Sigmoid colon (tissue), 7 donors: ENCODE results near the gene IGDCC3. TPM values are rescaled to one million over a fixed set of nuclear protein-coding genes. Genes with fewer than 3 reads are reported as not detected.

ENCODE experiments used
- DNase-seq: peaks from one replicate; pipeline ENCODE4 v3.0.0-alpha.2; 2019
- H3K27ac ChIP-seq, 4 donors: fragments of 200-600 bp; sonication (generic); one replicate each; pipeline ENCODE4 v1.5.1; 2016 to 2019; ENCODE audit warnings: mild to moderate bottlenecking in 1 of 4
- H3K27me3 ChIP-seq, 3 donors: fragments of 200-600 bp; sonication (generic); one replicate each; pipeline ENCODE4 v1.5.1; 2019; ENCODE audit warnings: mild to moderate bottlenecking in 1 of 3
- H3K36me3 ChIP-seq, 4 donors: fragments of 200-600 bp; sonication (generic); one replicate each; pipeline ENCODE4 v1.5.1; 2016 to 2019
- H3K4me1 ChIP-seq, 4 donors: fragments of 200-600 bp; sonication (generic); one replicate each; pipeline ENCODE4 v1.5.1; 2017 to 2019
- H3K4me3 ChIP-seq, 4 donors: fragments of 200-600 bp; sonication (generic); one replicate each; pipeline ENCODE4 v1.5.1; 2017 to 2019; ENCODE audit warnings: mild to moderate bottlenecking in 2 of 4, moderate library complexity in 1 of 4
- H3K9me3 ChIP-seq, 4 donors: fragments of 200-600 bp in 3 of 4; sonication (generic) in 3 of 4; one replicate each; pipeline versions ENCODE4 v1.5.1 to v1.6.1; 2013 to 2019
- EP300 ChIP-seq, 4 donors: sonication (generic); formaldehyde crosslinking; IDR thresholded peaks; one replicate each; pipeline ENCODE4 v1.6.1; 2017; ENCODE audit warnings: antibody characterized with exemption in 4 of 4
- POLR2A ChIP-seq, 2 donors: fragments of 450-650 bp; IDR thresholded peaks; one replicate each; pipeline ENCODE4 v1.6.1; 2016; ENCODE audit warnings: antibody characterized with exemption in 2 of 2, mild to moderate bottlenecking in 2 of 2, moderate library complexity in 2 of 2
- POLR2AphosphoS5 ChIP-seq, 4 donors: sonication (generic); formaldehyde crosslinking; IDR thresholded peaks; one replicate each; pipeline ENCODE4 v1.6.1; 2017; ENCODE audit warnings: antibody characterized with exemption in 4 of 4
- WGBS, 2 donors: extraction: QIAGEN DNeasy Blood & Tissue Kit; methylation state at CpG; one replicate each; pipeline ENCODE4 v1.1.7; 2013; 5-methylcytosine and 5-hydroxymethylcytosine counted together
- intact Hi-C: fragments of 100-400 bp; cut with DNase I; formaldehyde crosslinking; loops from one replicate; pipeline ENCODE4 v1.15.1; 2023
- polyA plus RNA-seq, 3 donors: library from polyadenylated mRNA; stranded (reverse); fragments of 200-250 nt; gene quantifications; one replicate each; pipeline ENCODE4 v1.2.3, GENCODE V29; 2013
- total RNA-seq, 4 donors: library from RNA; depleted of rRNA; stranded (reverse); fragments of >200 nt; gene quantifications; one replicate each; pipeline ENCODE4 v1.1.0, GENCODE V29; 2016
- TF ChIP-seq, protein P1 (sequence below), 4 experiments: fragments of 450-650 bp in 3 of 4; fragments of 200-600 bp in 1 of 4; IDR thresholded peaks; one replicate each; pipeline ENCODE4 v1.5.1; 2016 to 2019; ENCODE audit warnings: antibody characterized with exemption in 4 of 4, mild to moderate bottlenecking in 3 of 4, moderate library complexity in 2 of 4
- donor health status: healthy with polysubstance abuse.
- donor health status: Bipolar disorder and iron deficiency.
- donor health status: healthy.

IGDCC3 gene
- total and polyA plus RNA-seq, 7 donors: under 0.01 to 0.55 (median 0.12) TPM; not detected in 2

DNA sequence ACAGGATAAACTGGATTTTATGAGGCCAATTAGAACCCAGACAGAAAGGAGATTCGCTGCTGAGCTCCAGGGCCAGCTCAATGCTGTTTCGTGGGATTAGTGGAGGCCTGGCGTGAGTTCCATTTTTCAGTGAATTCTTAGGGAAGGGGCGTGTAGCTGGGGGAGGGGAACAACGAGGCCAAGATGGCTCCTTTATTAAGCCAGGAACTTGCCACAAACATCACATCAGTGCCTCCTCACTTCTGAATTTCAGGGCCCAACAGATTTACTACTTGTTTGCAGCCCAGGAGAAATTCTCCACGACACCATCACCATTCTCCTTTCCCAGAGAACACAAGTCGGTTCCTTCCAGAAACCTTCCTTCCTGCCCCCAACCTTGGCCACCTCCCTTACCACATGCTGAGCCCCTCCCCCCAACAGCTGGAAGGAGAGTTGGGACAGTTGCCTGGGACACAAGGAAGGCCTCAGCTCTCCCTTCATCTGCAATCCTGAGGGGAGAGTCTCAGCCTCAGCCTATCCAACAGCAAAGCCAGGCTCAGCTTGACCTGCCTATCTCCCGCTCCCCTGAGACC is 39.1 kb upstream of the IGDCC3 start:
- peaks cover 0 to 21% (median 18%) of the 10 kb centered on the region in 4 donors for H3K4me1 ChIP-seq
- H3K4me3 ChIP-seq: no peak overlapping the region
- no peaks in the 10 kb centered on the region for H3K36me3 ChIP-seq
- intact Hi-C loops: no loop called here
- DNase-seq: peak; percentile 71
- no peak for TF ChIP-seq POLR2A (IDR thresholded peaks at IDR 0.05)
- TF ChIP-seq POLR2AphosphoS5 (IDR thresholded peaks at IDR 0.05): no peak
- TF ChIP-seq, protein P1, sequence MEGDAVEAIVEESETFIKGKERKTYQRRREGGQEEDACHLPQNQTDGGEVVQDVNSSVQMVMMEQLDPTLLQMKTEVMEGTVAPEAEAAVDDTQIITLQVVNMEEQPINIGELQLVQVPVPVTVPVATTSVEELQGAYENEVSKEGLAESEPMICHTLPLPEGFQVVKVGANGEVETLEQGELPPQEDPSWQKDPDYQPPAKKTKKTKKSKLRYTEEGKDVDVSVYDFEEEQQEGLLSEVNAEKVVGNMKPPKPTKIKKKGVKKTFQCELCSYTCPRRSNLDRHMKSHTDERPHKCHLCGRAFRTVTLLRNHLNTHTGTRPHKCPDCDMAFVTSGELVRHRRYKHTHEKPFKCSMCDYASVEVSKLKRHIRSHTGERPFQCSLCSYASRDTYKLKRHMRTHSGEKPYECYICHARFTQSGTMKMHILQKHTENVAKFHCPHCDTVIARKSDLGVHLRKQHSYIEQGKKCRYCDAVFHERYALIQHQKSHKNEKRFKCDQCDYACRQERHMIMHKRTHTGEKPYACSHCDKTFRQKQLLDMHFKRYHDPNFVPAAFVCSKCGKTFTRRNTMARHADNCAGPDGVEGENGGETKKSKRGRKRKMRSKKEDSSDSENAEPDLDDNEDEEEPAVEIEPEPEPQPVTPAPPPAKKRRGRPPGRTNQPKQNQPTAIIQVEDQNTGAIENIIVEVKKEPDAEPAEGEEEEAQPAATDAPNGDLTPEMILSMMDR (IDR thresholded peaks at IDR 0.05): no peak
- no peak for TF ChIP-seq EP300 (IDR thresholded peaks at IDR 0.05)
- H3K9me3 ChIP-seq: no peaks in the 10 kb centered on the region
- H3K27me3 ChIP-seq: peaks cover 0 to 52% (median 8%) of the 10 kb centered on the region in 3 donors
- 63 to 70% methylated on average over 8 of the region's 8 CpGs for WGBS, 2 donors
- H3K27ac ChIP-seq: no peak overlapping the region

DNA sequence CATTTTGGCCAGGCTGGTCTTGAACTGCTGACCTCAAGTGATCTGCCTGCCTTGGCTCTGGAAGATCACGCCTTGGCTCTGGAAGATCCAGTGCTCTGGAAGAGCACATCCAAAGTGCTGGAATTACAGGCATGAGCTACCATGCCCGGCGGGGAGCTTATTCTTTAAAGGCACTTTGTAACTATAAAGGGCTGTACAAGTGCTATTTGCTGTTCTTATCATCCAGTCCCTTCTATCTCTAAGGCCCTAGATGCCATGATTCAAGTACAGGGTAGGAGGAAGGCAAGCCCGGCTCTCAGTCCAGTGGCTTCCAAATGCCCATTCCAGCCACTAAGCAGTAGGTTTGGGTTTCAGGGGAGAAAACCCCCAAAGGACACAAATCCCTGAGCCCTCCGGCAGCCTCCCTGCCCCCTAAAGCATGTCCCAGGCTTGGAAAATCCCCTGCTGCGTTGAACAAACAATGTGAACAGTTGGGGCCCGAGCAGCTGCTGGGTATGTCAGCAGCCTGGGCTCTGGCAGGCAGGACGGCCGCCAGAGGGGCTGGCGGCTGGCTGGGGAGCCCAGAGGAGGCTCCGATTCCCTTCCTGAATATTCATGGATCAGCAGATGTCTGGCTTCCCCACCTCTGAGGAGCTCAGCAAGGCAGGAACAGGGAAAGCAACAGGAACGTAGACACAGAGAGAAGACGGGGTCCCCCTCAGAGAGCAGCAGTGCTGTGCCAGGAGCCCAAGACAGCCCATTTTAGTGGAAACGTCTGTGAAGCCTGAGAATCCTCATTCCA is 37.2 kb upstream of the IGDCC3 start:
- TF ChIP-seq POLR2A (IDR thresholded peaks at IDR 0.05): no peak
- TF ChIP-seq, protein P1 (IDR thresholded peaks at IDR 0.05): no peak
- TF ChIP-seq POLR2AphosphoS5 (IDR thresholded peaks at IDR 0.05): no peak
- no peak for TF ChIP-seq EP300 (IDR thresholded peaks at IDR 0.05)
- Histone ChIP-seq H3K27ac (peak overlapping the region in 1 of 4 donors; percentile 4), H3K27me3 (peaks cover 0 to 36% (median 8%) of the 10 kb centered on the region in 3 donors), H3K4me3 (no peak overlapping the region), H3K4me1 (peaks cover 0 to 8% (median 3%) of the 10 kb centered on the region in 4 donors), H3K36me3 (no peaks in the 10 kb centered on the region), H3K9me3 (no peaks in the 10 kb centered on the region)
- no peak for DNase-seq
- intact Hi-C loops: no loop called here
- WGBS, 2 donors: 61 to 67% methylated on average over 14 of the region's 14 CpGs

DNA sequence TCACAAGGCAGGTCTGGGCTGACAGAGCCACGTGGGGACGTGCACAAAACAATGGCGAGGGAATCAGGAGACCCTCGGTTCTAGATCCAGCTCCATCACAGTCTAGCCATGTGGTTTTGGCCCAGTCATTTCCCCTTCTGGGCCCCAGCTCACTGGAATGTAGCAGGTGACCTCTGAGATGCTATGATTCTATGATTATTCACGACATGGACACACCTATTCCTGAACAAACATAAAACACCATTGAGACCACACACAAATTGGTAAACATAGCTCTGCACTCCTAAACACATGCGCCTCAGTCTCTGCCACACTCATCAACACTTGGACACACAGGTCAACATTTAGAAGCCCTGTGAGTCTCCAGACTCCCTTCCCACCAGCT is 36.0 kb upstream of the IGDCC3 start:
- H3K4me3 ChIP-seq: no peak overlapping the region
- H3K36me3 ChIP-seq: no peaks in the 10 kb centered on the region
- no peaks in the 10 kb centered on the region for H3K9me3 ChIP-seq
- peaks cover 0 to 26% (median 8%) of the 10 kb centered on the region in 3 donors for H3K27me3 ChIP-seq
- TF ChIP-seq POLR2A (IDR thresholded peaks at IDR 0.05): no peak
- TF ChIP-seq EP300 (IDR thresholded peaks at IDR 0.05): no peak
- no peak for TF ChIP-seq POLR2AphosphoS5 (IDR thresholded peaks at IDR 0.05)
- TF ChIP-seq, protein P1 (IDR thresholded peaks at IDR 0.05): no peak
- H3K27ac ChIP-seq: no peak overlapping the region
- 74 to 86% methylated on average over 6 of the region's 6 CpGs for WGBS, 2 donors
- intact Hi-C loops: no loop called here
- H3K4me1 ChIP-seq: peaks cover 0 to 8% (median 3%) of the 10 kb centered on the region in 4 donors
- no peak for DNase-seq

DNA sequence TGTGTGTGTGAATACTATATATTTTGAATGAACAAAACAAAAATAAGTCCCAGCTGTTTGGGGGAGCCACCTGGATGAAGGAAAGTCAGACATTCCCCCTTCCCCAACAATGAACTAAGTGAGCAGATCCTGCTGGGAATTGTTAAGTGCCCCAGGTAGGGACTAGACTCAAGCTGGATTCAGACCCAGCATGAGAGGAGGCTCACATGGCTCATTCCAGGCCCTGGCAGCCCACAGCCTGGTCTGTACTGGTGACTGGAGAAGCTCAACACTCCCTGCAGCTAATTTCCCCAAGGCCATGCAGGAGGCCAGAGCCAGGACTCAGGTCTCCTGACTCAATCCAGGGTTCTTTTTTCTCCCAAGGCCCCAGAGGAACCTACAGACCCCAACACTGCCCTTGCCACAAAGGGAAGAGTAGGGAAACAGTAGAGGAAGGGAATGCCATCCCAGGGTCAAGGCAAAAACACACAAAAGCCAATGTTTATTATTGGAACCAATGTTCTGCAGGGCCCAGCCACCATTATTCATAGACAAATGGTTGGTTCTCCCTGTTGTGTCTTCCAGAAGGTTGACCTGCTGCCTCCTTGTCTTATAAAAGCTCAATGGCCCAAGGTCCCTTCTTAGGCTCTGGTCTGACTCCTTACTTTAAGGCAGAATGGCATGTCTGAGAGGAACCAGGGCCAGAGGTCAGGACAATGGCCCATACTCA is 35.4 kb upstream of the IGDCC3 start:
- TF ChIP-seq, protein P1 (IDR thresholded peaks at IDR 0.05): no peak
- TF ChIP-seq EP300 (IDR thresholded peaks at IDR 0.05): no peak
- intact Hi-C loops: no loop called here
- Histone ChIP-seq H3K27ac (no peak overlapping the region), H3K27me3 (peaks cover 0 to 20% (median 8%) of the 10 kb centered on the region in 3 donors), H3K4me3 (no peak overlapping the region), H3K9me3 (no peaks in the 10 kb centered on the region), H3K36me3 (no peaks in the 10 kb centered on the region), H3K4me1 (peaks cover 0 to 8% (median 3%) of the 10 kb centered on the region in 4 donors)
- DNase-seq: no peak
